ENCODE data around the gene TTC19. TPM values are rescaled to one million over a fixed set of nuclear protein-coding genes. Genes with fewer than 3 reads are reported as not detected.
A peak's percentile ranks its signal among the peaks of the same experiment; 100 is the strongest.

The TTC19 gene
- total RNA-seq, 1 experiment from 2014 or later: 53.5 TPM

DNA sequence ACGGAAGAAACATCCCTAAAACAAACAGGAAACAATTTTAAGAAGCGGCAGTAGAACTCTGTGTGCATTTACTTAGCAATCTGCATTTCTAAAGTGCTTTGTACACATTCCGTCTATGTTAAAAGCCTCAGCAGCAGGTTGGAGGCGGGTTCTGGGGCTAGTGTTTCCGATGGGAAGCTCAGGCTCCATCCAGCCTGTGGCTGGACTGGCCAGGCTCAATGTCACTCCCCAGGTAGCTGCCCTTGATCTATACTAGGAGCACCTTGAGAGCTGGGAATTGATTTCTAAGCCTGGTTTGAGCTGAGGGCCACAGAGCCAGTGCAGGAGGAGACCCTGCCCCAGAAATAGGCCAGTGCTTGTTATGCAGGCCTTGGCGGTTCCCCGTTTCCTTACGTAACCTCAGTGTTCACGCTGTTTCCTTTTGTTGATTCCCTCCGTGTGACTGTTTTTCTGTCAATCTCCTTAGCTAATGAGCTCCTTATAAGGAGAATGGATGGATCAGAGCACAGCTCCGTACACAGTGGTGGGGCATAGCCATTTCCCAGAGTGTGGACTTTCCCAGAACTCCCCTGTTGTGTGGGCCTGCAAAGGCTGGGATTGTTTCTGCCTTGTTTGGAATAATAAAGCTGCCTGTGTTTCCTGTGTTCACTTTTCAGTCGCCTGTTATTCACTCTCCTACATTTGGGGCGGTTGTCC lies 33.3 kb upstream of the TTC19 start:
- Histone ChIP-seq H3K4me1 (replicated peaks; ENCODE audit: insufficient read depth) (peaks cover 78% of the 10 kb centered on the region), H4K20me1 (ENCODE audit: insufficient read depth) (no peaks in the 10 kb centered on the region), H3K79me2 (ENCODE audit: low read depth) (peaks cover 87% of the 10 kb centered on the region), H3K27ac (peak overlapping the region; percentile 92), H3K9me3 (ENCODE audit: insufficient read depth, low read depth) (no peaks in the 10 kb centered on the region), H3K9me2 (ENCODE audit: insufficient read depth) (no peaks in the 10 kb centered on the region), H3K4me3 (peak overlapping the region; percentile 45; the same call in 1 of the 2 replicates), H2AFZ (no peak overlapping the region), H3K4me2 (peak overlapping the region; percentile 81), H3K27me3 (ENCODE audit: insufficient read depth, low read depth) (no peaks in the 10 kb centered on the region), H3F3A (ENCODE audit: insufficient read depth, low read depth) (peaks cover 62% of the 10 kb centered on the region), H3K36me3 (ENCODE audit: low read depth) (peaks cover 11% of the 10 kb centered on the region)
- BruUV-seq (replicated peaks): TSS peak; percentile 56
- ChIA-PET CTCF (interaction anchor here (0.6 kb wide), 1 partner anchor 12 kb away, joined by 3 read pairs; no protein-coding TSS in a partner anchor), POLR2A (ENCODE audit: unreplicated experiment) (interaction anchor here (0.5 to 0.7 kb wide), 4 partner anchors 19 to 412 kb away, joined by 3 to 10 read pairs (median 4); partner anchors contain the start of genes TTC19 and ZSWIM7)
- no peak for TF ChIP-seq EZH2 (IDR thresholded peaks at IDR 0.05; ENCODE audit: low read depth)
- no peak for TF ChIP-seq CTCF (conservative IDR thresholded peaks at IDR 0.05)
- DNase-seq: peak; percentile 62 to 76
- intact Hi-C loops (cut with micrococcal nuclease; ENCODE audit: unreplicated experiment): no loop called here

GRCh38 chr17:15966879-15967248 lies 32.8 kb upstream of the TTC19 start:
- ChIA-PET CTCF (no interaction called here), POLR2A (ENCODE audit: unreplicated experiment) (no interaction called here)
- DNase-seq: peak; percentile 88 to 92
- intact Hi-C loops (cut with micrococcal nuclease; ENCODE audit: unreplicated experiment): loop anchor here (1.0 kb wide), 2 partner anchors 8 to 15 kb away; no protein-coding TSS in a partner anchor
- H3F3A ChIP-seq (ENCODE audit: insufficient read depth, low read depth): peaks cover 63% of the 10 kb centered on the region
- no peak overlapping the region for H2AFZ ChIP-seq
- H3K79me2 ChIP-seq (ENCODE audit: low read depth): peaks cover 87% of the 10 kb centered on the region
- TF ChIP-seq CTCF (conservative IDR thresholded peaks at IDR 0.05) (no peak), EZH2 (IDR thresholded peaks at IDR 0.05; ENCODE audit: low read depth) (no peak)
- H3K9me3 ChIP-seq (ENCODE audit: insufficient read depth, low read depth): no peaks in the 10 kb centered on the region
- H3K4me2 ChIP-seq: peak overlapping the region; percentile 81
- no peaks in the 10 kb centered on the region for H3K27me3 ChIP-seq (ENCODE audit: insufficient read depth, low read depth)
- no peaks in the 10 kb centered on the region for H3K9me2 ChIP-seq (ENCODE audit: insufficient read depth)
- peaks cover 11% of the 10 kb centered on the region for H3K36me3 ChIP-seq (ENCODE audit: low read depth)
- peak overlapping the region; percentile 92 for H3K27ac ChIP-seq
- peaks cover 81% of the 10 kb centered on the region for H3K4me1 ChIP-seq (replicated peaks; ENCODE audit: insufficient read depth)
- H4K20me1 ChIP-seq (ENCODE audit: insufficient read depth): no peaks in the 10 kb centered on the region
- BruUV-seq (replicated peaks): no TSS peak
- peak overlapping the region; percentile 45; the same call in 1 of the 2 replicates for H3K4me3 ChIP-seq

- peak overlapping the region; percentile 81; the same call in 1 of the 2 replicates for H3K4me2 ChIP-seq
These were observed 31.8 kb upstream of the TTC19 start for GRCh38 chr17:15967706-15968399.

More at GRCh38 chr17:15967706-15968399, 31.8 kb upstream of the TTC19 start:
- no peaks in the 10 kb centered on the region for H3K9me2 ChIP-seq (ENCODE audit: insufficient read depth)
- H3K27me3 ChIP-seq (ENCODE audit: insufficient read depth, low read depth): no peaks in the 10 kb centered on the region
- no peak overlapping the region for H2AFZ ChIP-seq
- H3K4me1 ChIP-seq (replicated peaks; ENCODE audit: insufficient read depth): peaks cover 83% of the 10 kb centered on the region
- peak overlapping the region; percentile 92 for H3K27ac ChIP-seq
- H3K9me3 ChIP-seq (ENCODE audit: insufficient read depth, low read depth): no peaks in the 10 kb centered on the region
- intact Hi-C loops (cut with micrococcal nuclease; ENCODE audit: unreplicated experiment): loop anchor here (1.0 kb wide), 2 partner anchors 9 to 14 kb away; no protein-coding TSS in a partner anchor
- BruUV-seq (replicated peaks): no TSS peak
- POLR2A ChIA-PET (ENCODE audit: unreplicated experiment): no interaction called here
- peaks cover 11% of the 10 kb centered on the region for H3K36me3 ChIP-seq (ENCODE audit: low read depth)
- CTCF ChIA-PET: no interaction called here
- H3K79me2 ChIP-seq (ENCODE audit: low read depth): peaks cover 87% of the 10 kb centered on the region
- H3K4me3 ChIP-seq: no peak overlapping the region
- peaks cover 66% of the 10 kb centered on the region for H3F3A ChIP-seq (ENCODE audit: insufficient read depth, low read depth)
- no peak for DNase-seq
- TF ChIP-seq CTCF (conservative IDR thresholded peaks at IDR 0.05): no peak
- TF ChIP-seq EZH2 (IDR thresholded peaks at IDR 0.05; ENCODE audit: low read depth): no peak
- no peaks in the 10 kb centered on the region for H4K20me1 ChIP-seq (ENCODE audit: insufficient read depth)
